ENCODE results near the gene WSCD1. TPM values are rescaled to one million over a fixed set of nuclear protein-coding genes. Genes with fewer than 3 reads are reported as not detected.

Gene WSCD1
- polyA plus RNA-seq, 1 experiment, result 0.20 TPM

GRCh38 chr17:6041246-6041645 lies 28.9 kb upstream of the WSCD1 start:
- Histone ChIP-seq H3K27me3 (ENCODE audit: control insufficient read depth, insufficient read depth, low read length) (no peaks in the 10 kb centered on the region), H3K27ac (ENCODE audit: low read depth, low read length) (no peak overlapping the region), H3K9me3 (ENCODE audit: control insufficient read depth, insufficient read depth, low read length) (peaks cover 7% of the 10 kb centered on the region; the same call in 1 of the 2 replicates), H3K4me3 (ENCODE audit: low read depth, low read length) (no peak overlapping the region)
- TF ChIP-seq, protein P1, sequence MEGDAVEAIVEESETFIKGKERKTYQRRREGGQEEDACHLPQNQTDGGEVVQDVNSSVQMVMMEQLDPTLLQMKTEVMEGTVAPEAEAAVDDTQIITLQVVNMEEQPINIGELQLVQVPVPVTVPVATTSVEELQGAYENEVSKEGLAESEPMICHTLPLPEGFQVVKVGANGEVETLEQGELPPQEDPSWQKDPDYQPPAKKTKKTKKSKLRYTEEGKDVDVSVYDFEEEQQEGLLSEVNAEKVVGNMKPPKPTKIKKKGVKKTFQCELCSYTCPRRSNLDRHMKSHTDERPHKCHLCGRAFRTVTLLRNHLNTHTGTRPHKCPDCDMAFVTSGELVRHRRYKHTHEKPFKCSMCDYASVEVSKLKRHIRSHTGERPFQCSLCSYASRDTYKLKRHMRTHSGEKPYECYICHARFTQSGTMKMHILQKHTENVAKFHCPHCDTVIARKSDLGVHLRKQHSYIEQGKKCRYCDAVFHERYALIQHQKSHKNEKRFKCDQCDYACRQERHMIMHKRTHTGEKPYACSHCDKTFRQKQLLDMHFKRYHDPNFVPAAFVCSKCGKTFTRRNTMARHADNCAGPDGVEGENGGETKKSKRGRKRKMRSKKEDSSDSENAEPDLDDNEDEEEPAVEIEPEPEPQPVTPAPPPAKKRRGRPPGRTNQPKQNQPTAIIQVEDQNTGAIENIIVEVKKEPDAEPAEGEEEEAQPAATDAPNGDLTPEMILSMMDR (IDR thresholded peaks at IDR 0.05; ENCODE audit: low read depth, low read length), result no peak
- ChIA-PET POLR2A (no interaction called here), CTCF (no interaction called here)
- DNase-seq (ENCODE audit: low read depth, low spot score), result no peak

- TF ChIP-seq, protein P1 (IDR thresholded peaks at IDR 0.05; ENCODE audit: low read depth, low read length), result no peak
- no peaks in the 10 kb centered on the region for H3K27me3 ChIP-seq (ENCODE audit: control insufficient read depth, insufficient read depth, low read length)
- no peak overlapping the region for H3K4me3 ChIP-seq (ENCODE audit: low read depth, low read length)
- POLR2A ChIA-PET, result no interaction called here
- DNase-seq (ENCODE audit: low read depth, low spot score), result no peak
- H3K27ac ChIP-seq (ENCODE audit: low read depth, low read length), result no peak overlapping the region
- H3K9me3 ChIP-seq (ENCODE audit: control insufficient read depth, insufficient read depth, low read length), result peaks cover 3% of the 10 kb centered on the region; the same call in 1 of the 2 replicates
- CTCF ChIA-PET, result no interaction called here
Observed at GRCh38 chr17:6043405-6043804, 26.8 kb upstream of the WSCD1 start.

DNA sequence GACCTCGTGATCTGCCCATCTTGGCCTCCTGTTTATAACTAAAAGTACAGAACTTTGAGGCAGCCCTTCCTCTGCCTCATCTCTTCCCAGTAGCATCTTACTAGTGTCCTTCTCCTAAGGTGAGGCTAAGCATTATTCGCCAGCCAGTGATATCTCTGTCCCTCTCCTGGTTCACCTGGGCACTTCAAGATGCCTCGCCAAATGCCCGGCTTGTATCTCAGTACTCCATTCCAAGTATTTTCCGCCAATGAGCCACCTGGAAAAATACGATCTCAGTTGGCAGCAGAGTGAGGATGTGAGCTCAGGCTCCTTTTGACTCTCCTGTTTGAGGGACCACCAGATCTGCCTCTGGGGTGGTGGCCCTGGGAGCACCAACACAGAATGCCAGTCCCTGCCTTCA lies 25.9 kb upstream of the WSCD1 start:
- ChIA-PET POLR2A (no interaction called here), CTCF (no interaction called here)
- Histone ChIP-seq H3K27ac (ENCODE audit: low read depth, low read length) (no peak overlapping the region), H3K4me3 (ENCODE audit: low read depth, low read length) (no peak overlapping the region), H3K27me3 (ENCODE audit: control insufficient read depth, insufficient read depth, low read length) (no peaks in the 10 kb centered on the region), H3K9me3 (ENCODE audit: control insufficient read depth, insufficient read depth, low read length) (peaks cover 3% of the 10 kb centered on the region; the same call in 1 of the 2 replicates)
- no peak for DNase-seq (ENCODE audit: low read depth, low spot score)
- TF ChIP-seq, protein P1 (IDR thresholded peaks at IDR 0.05; ENCODE audit: low read depth, low read length), result no peak

- TF ChIP-seq, protein P1 (IDR thresholded peaks at IDR 0.05; ENCODE audit: low read depth, low read length), result no peak; the same call in 1 of the 2 replicates
- H3K9me3 ChIP-seq (ENCODE audit: control insufficient read depth, insufficient read depth, low read length), result peaks cover 3% of the 10 kb centered on the region; the same call in 1 of the 2 replicates
- H3K27me3 ChIP-seq (ENCODE audit: control insufficient read depth, insufficient read depth, low read length), result no peaks in the 10 kb centered on the region
- CTCF ChIA-PET, result no interaction called here
- no peak overlapping the region for H3K4me3 ChIP-seq (ENCODE audit: low read depth, low read length)
- POLR2A ChIA-PET, result no interaction called here
- no peak overlapping the region for H3K27ac ChIP-seq (ENCODE audit: low read depth, low read length)
- no peak for DNase-seq (ENCODE audit: low read depth, low spot score)
Observed at GRCh38 chr17:6045621-6046357, 24.4 kb upstream of the WSCD1 start.

GRCh38 chr17:6046431-6046830 lies 23.7 kb upstream of the WSCD1 start:
- TF ChIP-seq, protein P1 (IDR thresholded peaks at IDR 0.05; ENCODE audit: low read depth, low read length), result no peak
- no peaks in the 10 kb centered on the region for H3K27me3 ChIP-seq (ENCODE audit: control insufficient read depth, insufficient read depth, low read length)
- H3K4me3 ChIP-seq (ENCODE audit: low read depth, low read length), result no peak overlapping the region
- POLR2A ChIA-PET, result no interaction called here
- CTCF ChIA-PET, result interaction anchor here (0.5 kb wide), 1 partner anchor 457 kb away, joined by 3 read pairs; no protein-coding TSS in a partner anchor
- H3K9me3 ChIP-seq (ENCODE audit: control insufficient read depth, insufficient read depth, low read length), result no peaks in the 10 kb centered on the region; the same call in 1 of the 2 replicates
- DNase-seq (ENCODE audit: low read depth, low spot score), result no peak
- H3K27ac ChIP-seq (ENCODE audit: low read depth, low read length), result no peak overlapping the region
